ENCODE measurements around the gene CDY2A. TPM values are rescaled to one million over a fixed set of nuclear protein-coding genes. Genes with fewer than 3 reads are reported as not detected.
"Not testable (repeated sequence)": the region's sequence is repeated elsewhere in the genome, so short reads cannot be mapped to it uniquely, and the experiment has no call there.

CDY2A gene, protein sequence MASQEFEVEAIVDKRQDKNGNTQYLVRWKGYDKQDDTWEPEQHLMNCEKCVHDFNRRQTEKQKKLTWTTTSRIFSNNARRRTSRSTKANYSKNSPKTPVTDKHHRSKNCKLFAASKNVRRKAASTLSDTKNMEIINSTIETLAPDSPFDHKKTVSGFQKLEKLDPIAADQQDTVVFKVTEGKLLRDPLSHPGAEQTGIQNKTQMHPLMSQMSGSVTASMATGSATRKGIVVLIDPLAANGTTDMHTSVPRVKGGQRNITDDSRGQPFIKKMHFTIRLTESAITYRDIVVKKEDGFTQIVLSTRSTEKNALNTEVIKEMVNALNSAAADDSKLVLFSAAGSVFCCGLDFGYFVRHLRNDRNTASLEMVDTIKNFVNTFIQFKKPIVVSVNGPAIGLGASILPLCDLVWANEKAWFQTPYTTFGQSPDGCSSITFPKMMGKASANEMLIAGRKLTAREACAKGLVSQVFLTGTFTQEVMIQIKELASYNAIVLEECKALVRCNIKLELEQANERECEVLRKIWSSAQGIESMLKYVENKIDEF
- not detected for total RNA-seq

DNA sequence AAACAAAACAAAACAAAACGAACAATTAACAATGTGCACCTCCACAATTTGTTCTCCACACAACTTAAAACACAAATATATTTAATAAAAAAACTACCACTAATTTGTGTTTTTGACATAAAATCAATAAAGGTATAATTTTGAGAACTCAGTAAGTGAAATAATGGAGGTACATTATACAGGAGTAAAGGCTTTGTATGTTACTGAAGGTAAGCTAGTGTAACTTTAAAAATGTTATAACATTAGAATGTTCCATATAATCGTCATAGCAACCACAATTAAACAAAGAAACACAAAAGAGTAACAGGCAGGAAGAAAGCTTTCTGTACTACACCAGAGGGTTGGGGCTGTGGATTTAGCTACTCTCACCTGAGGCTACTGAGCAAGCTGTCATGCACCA is at the start of gene CDY2A:
CDY2A (plus strand) TSS at position 301 of the 400 bp plus-strand sequence. CDS start 328 bp downstream, outside the sequence.
- H3K36me3 Mint-ChIP-seq; H3K4me1 Mint-ChIP-seq; DNase-seq; ATAC-seq (ENCODE audit: low read depth); H3K4me3 Mint-ChIP-seq; POLR2A ChIA-PET; H3K27me3 Mint-ChIP-seq; H3K27ac Mint-ChIP-seq; H3K9me3 Mint-ChIP-seq: not testable (repeated sequence)

DNA sequence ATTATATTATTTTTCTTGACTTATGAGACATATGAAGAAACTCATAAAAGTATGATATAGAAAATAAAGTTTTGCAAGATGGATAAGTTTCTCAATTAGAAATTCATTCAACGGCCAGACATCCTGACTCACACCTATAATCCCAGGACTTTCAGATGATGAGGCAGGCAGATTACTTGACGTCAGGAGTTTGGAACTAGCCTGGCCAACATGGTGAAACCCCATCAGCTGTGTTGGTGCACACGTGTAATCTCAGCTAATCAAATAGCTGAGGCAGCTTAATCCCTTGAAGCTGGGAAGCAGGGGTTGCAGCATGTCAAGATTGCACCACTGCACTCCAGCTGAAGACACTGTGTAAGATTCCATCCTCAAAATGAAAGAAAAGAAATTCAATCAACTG is 28.0 kb upstream of the CDY2A start:
- POLR2A ChIA-PET: not testable (repeated sequence)

DNA sequence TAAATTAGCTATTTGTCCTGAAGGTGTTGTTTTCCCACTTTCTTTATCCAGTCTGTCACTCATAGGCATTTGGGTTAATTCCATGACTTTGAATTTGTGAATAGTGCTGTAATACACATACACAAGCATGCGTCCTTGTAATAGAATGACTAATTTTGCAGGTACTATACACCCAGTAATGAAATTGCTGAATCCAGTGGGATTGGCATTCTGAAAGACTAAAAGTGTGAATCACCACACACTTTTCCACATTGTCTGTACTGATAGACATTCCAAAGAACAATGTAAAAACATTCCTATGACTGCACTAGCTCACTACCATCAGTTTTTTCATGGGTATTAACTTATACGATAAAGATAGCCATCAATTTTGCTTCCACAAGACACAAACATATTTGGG is 27.3 kb upstream of the CDY2A start:
- H3K9me3 Mint-ChIP-seq; H3K36me3 Mint-ChIP-seq; H3K4me1 Mint-ChIP-seq; H3K27me3 Mint-ChIP-seq; H3K27ac Mint-ChIP-seq; POLR2A ChIA-PET; H3K4me3 Mint-ChIP-seq; DNase-seq; ATAC-seq (ENCODE audit: low read depth): not testable (repeated sequence)

More for the DNA sequence above, 28.0 kb upstream of the CDY2A start:
- not testable (repeated sequence) for DNase-seq; H3K4me3 Mint-ChIP-seq; H3K9me3 Mint-ChIP-seq; ATAC-seq (ENCODE audit: low read depth); H3K36me3 Mint-ChIP-seq; H3K27ac Mint-ChIP-seq; H3K4me1 Mint-ChIP-seq; H3K27me3 Mint-ChIP-seq

DNA sequence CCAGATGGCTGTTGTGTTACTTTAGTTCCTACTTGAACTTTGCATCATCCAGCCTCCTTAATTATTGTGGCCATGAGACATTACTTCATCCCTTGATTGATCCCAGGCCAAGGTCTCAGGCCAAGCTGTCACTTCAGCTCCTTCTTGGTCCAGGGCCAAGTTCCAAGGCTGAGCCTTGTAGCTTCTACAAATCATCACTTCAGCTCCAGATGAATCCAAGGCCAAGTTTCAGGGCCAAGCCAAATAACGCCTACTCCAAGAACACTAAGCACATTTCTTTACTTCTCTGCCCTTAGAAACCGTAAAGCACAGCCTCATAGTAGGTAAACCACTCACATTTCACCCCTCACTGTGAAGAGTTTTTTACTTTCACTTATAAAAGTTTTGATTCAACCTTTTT is 1.7 kb upstream of the CDY2A start:
- H3K36me3 Mint-ChIP-seq; ATAC-seq (ENCODE audit: low read depth); H3K27me3 Mint-ChIP-seq; H3K27ac Mint-ChIP-seq; POLR2A ChIA-PET; H3K9me3 Mint-ChIP-seq; H3K4me3 Mint-ChIP-seq; H3K4me1 Mint-ChIP-seq; DNase-seq: not testable (repeated sequence)

DNA sequence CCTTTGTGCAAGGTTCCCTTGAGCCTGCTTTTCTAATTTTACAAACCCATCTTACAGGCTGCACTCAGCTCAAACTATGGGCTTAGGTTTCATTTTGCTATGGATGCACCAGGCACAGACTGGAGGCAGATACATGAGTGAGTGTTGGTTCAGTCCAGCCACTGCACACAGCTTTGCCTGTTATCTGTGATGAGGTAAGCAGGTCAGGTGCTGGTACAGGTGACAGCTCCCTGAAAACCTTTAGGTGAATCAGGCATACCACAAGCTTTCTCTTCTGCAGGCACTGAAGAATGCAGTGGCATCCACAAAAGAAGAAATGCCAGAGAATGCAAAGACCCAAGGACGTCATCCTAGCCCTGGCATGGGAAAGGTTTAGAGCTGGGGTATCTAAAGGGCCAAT is 3.3 kb downstream of the CDY2A start:
- DNase-seq; POLR2A ChIA-PET; H3K36me3 Mint-ChIP-seq; H3K27me3 Mint-ChIP-seq; H3K4me3 Mint-ChIP-seq; ATAC-seq (ENCODE audit: low read depth); H3K9me3 Mint-ChIP-seq; H3K27ac Mint-ChIP-seq; H3K4me1 Mint-ChIP-seq: not testable (repeated sequence)

DNA sequence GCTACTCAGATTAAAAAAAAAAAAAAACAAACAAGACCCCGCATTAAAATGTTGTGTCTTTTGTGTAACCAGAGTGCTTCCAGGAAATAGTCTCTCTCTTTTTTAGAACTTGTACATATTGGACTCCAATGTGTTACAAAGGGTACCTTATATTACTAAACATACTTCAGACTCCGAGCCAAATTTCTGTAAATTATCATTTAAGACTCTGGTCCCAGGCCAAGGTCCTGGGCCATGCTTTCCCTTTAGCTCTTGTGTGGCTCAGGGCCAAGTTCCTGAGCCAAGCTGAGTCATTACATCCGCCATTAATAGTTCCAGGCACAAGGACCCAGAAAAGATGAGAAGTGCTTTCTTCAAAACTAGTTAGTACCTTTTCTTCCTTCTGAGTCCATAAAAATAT is 4.6 kb downstream of the CDY2A start:
- H3K4me3 Mint-ChIP-seq; H3K27me3 Mint-ChIP-seq; H3K4me1 Mint-ChIP-seq; DNase-seq; ATAC-seq (ENCODE audit: low read depth); POLR2A ChIA-PET; H3K9me3 Mint-ChIP-seq; H3K27ac Mint-ChIP-seq; H3K36me3 Mint-ChIP-seq: not testable (repeated sequence)

DNA sequence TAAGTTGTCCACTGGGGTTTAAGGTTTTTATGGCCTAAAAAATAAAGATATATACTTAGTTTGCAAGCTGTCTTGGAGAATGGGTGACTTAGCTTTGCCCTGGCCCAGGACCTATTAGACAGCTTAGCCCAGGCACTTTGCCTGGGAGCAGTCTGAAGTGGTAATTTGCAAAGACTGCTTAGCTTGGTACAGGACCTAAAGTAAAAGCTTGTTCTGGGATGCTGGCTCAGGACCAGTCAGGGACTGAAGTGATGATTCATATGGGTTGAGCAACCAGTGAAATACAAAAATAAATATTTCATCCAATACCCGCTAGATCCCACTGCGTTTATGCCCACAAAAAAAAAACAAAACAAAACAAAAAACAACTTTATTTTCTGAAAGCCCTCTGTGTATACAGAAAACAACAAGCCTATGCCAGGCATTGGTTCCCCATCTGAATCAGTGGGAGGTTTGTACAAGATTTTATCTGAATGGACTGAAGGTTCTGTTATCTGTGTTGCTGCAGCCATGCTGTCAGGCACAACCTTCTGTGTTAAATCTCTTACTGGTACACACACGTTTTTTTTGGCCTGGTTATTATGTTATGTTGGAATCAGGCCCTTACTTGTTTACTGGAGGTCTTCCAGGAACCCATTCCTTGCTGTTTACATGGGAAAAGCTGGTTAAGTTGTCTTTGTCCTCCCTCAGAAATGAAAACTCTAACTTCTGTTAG is 8.7 kb downstream of the CDY2A start:
- H3K27me3 Mint-ChIP-seq; H3K9me3 Mint-ChIP-seq; H3K36me3 Mint-ChIP-seq; H3K27ac Mint-ChIP-seq; H3K4me1 Mint-ChIP-seq; H3K4me3 Mint-ChIP-seq; POLR2A ChIA-PET; DNase-seq; ATAC-seq (ENCODE audit: low read depth): not testable (repeated sequence)

DNA sequence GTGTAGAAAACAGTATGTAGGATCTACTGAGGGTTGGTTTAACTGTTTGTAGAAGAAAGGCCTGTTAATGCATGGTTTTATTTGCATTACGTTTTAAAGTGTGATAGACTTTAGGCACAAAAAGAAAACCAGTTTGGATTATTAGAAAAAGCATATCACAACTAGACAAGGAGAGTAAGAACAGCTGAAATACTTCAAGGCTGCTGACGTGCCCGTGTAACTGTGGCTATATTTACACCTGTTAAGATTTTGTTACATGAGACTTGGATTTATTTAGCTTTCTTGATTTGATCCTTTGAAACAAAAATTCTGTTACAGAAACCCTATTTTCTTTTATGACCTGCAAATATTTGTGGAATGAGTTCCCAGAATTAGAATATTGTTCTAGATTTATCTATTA is 9.3 kb downstream of the CDY2A start:
- ATAC-seq (ENCODE audit: low read depth); H3K4me1 Mint-ChIP-seq; DNase-seq; H3K27me3 Mint-ChIP-seq; H3K27ac Mint-ChIP-seq; H3K9me3 Mint-ChIP-seq; H3K36me3 Mint-ChIP-seq; POLR2A ChIA-PET; H3K4me3 Mint-ChIP-seq: not testable (repeated sequence)

DNA sequence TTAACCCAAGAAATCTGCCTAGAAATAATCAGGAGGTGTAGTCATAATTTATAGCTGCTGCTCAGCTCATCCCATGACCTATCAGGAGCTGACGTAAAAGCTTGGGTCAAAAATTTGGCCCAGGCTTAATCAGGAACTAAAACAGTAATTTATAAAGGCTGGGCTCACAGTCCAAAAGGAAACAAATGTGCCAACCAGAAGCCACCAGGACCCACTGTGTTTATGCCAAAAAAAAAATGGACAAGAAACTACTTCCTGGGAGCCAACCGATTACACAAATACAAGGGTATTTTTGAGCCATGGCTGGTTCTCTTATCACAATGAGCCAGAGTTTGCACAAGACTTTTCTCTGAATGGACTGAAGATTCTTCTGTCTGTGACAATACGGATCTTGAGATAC is 19.4 kb downstream of the CDY2A start:
- H3K4me1 Mint-ChIP-seq; H3K36me3 Mint-ChIP-seq; POLR2A ChIA-PET; DNase-seq; H3K9me3 Mint-ChIP-seq; H3K27me3 Mint-ChIP-seq; H3K4me3 Mint-ChIP-seq; H3K27ac Mint-ChIP-seq; ATAC-seq (ENCODE audit: low read depth): not testable (repeated sequence)

DNA sequence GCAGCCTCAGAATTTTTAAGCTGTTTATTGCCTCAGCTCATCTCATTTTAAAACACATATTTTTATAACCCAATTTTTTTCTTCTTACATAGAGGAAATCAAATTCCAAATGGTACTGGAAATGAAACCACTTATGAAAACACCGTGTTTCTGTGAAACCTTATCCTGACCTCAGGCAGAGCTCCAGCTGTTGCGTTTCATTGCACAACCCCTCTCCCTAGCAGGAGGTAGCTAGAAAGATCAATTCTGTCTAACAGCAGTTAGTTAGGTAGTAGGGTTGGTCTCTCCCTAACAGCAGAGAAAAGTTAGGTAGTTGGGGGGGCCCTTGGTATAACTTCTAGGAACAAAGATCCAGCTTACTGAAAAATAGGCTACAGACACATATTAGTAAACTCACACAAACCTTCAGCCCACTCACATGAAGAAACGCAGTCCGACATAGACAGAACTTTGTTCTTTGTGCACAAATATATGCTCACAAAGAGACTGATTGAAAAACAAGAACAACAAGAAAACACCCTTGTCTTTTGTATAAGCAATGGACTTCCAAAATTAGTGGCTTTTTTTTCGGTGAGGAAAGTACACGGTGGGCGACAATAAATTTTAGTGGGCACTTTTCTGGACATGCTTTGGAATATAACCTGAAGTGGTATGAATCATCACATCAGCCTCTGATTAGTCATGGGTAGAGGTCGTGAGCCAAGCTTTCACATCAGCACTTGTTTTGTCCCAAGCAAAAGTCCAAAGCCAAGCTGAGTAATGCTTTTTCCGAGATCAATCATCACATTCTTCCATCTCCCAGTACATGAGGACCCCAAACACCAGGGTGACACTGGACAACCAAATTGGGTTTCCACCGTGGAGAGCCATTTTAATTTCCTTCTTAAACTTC is 22.8 kb downstream of the CDY2A start:
- H3K36me3 Mint-ChIP-seq; H3K9me3 Mint-ChIP-seq; H3K4me1 Mint-ChIP-seq; H3K27me3 Mint-ChIP-seq; H3K27ac Mint-ChIP-seq; ATAC-seq (ENCODE audit: low read depth); DNase-seq; POLR2A ChIA-PET; H3K4me3 Mint-ChIP-seq: not testable (repeated sequence)

DNA sequence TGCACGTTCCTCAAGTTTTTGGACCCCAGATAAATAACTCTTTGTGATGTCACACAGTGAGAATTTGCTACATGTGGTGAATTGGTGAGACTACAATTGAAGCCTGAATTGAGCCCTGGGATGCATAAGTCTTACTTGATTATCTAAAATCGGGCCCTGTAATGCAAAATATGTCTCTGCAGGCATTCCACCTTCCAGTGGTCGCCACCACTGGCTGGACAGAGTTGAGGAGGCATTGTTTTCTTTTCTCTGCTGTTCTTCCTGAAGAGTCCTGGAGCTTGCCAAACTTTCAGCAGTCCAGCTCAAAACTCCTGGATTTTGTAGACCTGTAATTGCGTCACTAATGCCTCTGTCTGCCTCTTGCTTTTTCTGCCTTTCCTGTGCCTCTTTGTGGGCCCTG is 23.5 kb downstream of the CDY2A start:
- H3K27ac Mint-ChIP-seq; POLR2A ChIA-PET; H3K36me3 Mint-ChIP-seq; DNase-seq; H3K9me3 Mint-ChIP-seq; ATAC-seq (ENCODE audit: low read depth); H3K4me1 Mint-ChIP-seq; H3K4me3 Mint-ChIP-seq; H3K27me3 Mint-ChIP-seq: not testable (repeated sequence)

DNA sequence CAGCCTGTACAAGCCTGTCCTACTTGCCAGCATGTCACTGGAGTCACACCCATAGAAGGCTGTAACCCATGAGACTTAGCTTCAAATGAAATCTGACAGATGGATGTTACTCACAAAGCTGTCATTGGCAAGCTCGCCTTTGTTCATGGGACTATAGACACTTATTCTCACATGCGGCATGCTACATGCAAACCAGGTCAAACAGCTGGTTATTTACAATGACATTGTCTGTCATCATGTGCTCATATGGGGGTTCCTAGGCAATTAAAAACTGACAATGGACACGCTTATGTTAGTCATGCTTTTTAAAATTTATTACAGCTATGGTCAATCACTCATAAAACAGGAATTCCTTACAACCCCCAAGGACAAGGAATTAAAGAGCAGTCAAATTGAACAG is 30.9 kb downstream of the CDY2A start:
- H3K4me1 Mint-ChIP-seq; H3K27me3 Mint-ChIP-seq; DNase-seq; H3K36me3 Mint-ChIP-seq; H3K4me3 Mint-ChIP-seq; POLR2A ChIA-PET; H3K9me3 Mint-ChIP-seq; ATAC-seq (ENCODE audit: low read depth); H3K27ac Mint-ChIP-seq: not testable (repeated sequence)

DNA sequence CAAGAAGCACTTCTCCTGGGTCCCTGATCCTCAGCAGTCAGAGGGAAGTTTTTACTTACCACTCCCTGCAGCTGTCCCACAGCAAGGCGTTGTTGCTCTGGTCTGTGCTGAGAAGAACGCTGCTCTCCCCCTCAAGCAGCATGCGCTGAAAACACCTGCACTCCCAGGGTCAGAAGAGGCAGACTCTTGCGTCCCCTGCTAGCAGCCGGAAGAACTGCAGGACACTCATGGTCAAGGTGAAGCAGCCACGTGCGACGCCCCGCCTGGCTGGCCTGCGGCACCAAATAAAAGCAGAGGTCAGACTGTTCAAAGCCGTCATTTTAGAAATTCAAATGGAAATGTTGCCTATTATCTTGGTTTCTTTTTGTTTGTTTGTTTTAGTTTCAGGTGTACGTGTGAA is 47.9 kb downstream of the CDY2A start:
- ATAC-seq (ENCODE audit: low read depth); H3K27me3 Mint-ChIP-seq; H3K9me3 Mint-ChIP-seq; DNase-seq; H3K4me3 Mint-ChIP-seq; H3K36me3 Mint-ChIP-seq; H3K27ac Mint-ChIP-seq; H3K4me1 Mint-ChIP-seq; POLR2A ChIA-PET: not testable (repeated sequence)
